HFFc6 (cell line): ENCODE results near the gene SKOR2. TPM values are rescaled to one million over a fixed set of nuclear protein-coding genes. Genes with fewer than 3 reads are reported as not detected.

Source experiments
- DNase-seq: peaks from one replicate; pipeline ENCODE4 v3.0.0-alpha.2; 2018
- H3K27ac Mint-ChIP-seq: 2 replicates; pipeline ENCODE4 v1.8.0; 2020; ENCODE audit warnings: mild to moderate bottlenecking, mixed read lengths
- H3K27me3 Mint-ChIP-seq: 2 replicates; pipeline ENCODE4 v1.8.0; 2021; ENCODE audit warnings: mild to moderate bottlenecking, moderate library complexity, mixed read lengths; ENCODE audit not compliant: insufficient read depth
- H3K36me3 Mint-ChIP-seq: 2 replicates; pipeline ENCODE4 v1.8.0; 2021; ENCODE audit warnings: low read depth, mixed read lengths
- H3K4me1 Mint-ChIP-seq: 2 replicates; pipeline ENCODE4 v1.8.0; 2020; ENCODE audit warnings: low read depth, mixed read lengths
- H3K4me3 Mint-ChIP-seq: 2 replicates; pipeline ENCODE4 v1.8.0; 2020; ENCODE audit warnings: mild to moderate bottlenecking, moderate library complexity, mixed read lengths
- H3K9me3 Mint-ChIP-seq: 2 replicates; pipeline ENCODE4 v1.8.0; 2020; ENCODE audit warnings: mild to moderate bottlenecking, mixed read lengths
- total RNA-seq, 6 experiments: library from RNA; stranded (reverse); fragmentation: NEBNext Ultra II Directional; extraction: Animal tissue kit (Norgen Biotek cat#: 25700); gene quantifications; 2 replicates in 1 of 6; 3 replicates in 5 of 6; pipeline ENCODE4 v1.2.3, GENCODE V29; 2021
- TF ChIP-seq, protein P1 (sequence below): fragments of 200-600 bp; sonication (generic); IDR thresholded peaks from 2 replicates; pipeline ENCODE4 v1.5.0; 2021; ENCODE audit warnings: antibody characterized with exemption, mild to moderate bottlenecking

Gene SKOR2
- total RNA-seq, 6 experiments from 2014 or later, result not detected

DNA sequence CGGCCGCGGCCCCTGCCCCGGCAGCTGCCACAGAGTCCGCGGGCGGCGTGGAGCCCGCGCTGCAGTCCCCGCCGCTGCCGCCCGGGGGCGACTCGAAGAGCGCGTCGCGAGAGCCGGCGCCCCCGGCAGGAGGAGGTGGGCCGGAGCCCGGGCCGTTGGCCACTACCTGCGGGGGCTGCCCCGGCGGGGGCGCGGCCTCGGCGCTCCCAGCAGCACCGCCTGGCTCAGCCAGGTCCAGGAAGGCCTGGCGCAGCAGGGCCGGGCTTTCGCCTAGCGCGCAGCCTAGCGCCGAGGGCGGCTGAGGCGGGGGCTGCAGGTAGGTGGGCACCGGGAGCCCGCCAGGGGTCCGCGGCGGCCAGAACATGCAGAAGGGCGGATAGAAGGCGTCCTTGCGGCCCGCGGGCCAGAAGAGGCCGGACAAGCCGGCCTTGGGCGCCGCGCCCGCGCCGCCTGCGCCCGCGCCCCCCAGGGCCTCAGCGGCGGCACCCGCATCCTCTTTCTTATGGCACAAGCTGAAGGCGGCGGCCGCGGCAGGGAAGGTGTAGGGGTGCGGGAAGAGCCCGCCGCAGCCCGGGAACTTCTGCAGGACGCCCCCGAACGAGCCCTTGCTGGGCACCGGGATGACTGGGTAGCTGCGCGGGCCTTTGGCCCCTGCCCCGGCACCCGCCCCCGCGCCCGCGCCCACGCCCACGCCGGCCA is 3.9 kb downstream of the SKOR2 start:
- TF ChIP-seq, protein P1, sequence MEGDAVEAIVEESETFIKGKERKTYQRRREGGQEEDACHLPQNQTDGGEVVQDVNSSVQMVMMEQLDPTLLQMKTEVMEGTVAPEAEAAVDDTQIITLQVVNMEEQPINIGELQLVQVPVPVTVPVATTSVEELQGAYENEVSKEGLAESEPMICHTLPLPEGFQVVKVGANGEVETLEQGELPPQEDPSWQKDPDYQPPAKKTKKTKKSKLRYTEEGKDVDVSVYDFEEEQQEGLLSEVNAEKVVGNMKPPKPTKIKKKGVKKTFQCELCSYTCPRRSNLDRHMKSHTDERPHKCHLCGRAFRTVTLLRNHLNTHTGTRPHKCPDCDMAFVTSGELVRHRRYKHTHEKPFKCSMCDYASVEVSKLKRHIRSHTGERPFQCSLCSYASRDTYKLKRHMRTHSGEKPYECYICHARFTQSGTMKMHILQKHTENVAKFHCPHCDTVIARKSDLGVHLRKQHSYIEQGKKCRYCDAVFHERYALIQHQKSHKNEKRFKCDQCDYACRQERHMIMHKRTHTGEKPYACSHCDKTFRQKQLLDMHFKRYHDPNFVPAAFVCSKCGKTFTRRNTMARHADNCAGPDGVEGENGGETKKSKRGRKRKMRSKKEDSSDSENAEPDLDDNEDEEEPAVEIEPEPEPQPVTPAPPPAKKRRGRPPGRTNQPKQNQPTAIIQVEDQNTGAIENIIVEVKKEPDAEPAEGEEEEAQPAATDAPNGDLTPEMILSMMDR, result peak; percentile 33; the same call in 1 of the 2 replicates
- peaks cover 27% of the 10 kb centered on the region for H3K27me3 Mint-ChIP-seq
- DNase-seq, result no peak
- H3K27ac Mint-ChIP-seq, result no peak overlapping the region
- no peak overlapping the region for H3K4me3 Mint-ChIP-seq
- H3K9me3 Mint-ChIP-seq, result no peaks in the 10 kb centered on the region; the same call in 1 of the 2 replicates
- H3K36me3 Mint-ChIP-seq, result peaks cover 5% of the 10 kb centered on the region; the same call in 1 of the 2 replicates
- H3K4me1 Mint-ChIP-seq, result no peaks in the 10 kb centered on the region

DNA sequence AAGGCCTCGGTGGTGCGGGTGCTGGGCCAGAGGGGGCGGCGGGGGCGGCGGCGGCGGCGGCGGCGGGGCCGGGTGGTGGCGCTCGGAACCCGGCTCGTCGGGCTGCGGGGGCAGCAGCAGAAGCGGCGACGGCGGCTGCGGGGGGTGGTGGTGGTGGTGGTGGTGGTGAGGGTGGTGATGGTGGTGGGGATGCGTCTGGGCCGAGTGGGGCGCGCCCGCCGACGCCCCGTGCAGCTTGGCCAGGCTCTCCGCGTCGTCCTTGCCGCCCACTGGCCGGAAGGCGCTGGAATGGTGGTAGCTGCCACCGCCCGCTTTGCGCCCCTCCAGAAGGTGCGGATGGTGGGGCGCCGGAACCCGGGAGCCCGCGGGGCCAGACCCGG is 4.4 kb downstream of the SKOR2 start:
- Mint-ChIP-seq H3K4me1 (no peaks in the 10 kb centered on the region), H3K27me3 (peaks cover 27% of the 10 kb centered on the region), H3K36me3 (peaks cover 5% of the 10 kb centered on the region; the same call in 1 of the 2 replicates), H3K27ac (no peak overlapping the region), H3K4me3 (no peak overlapping the region), H3K9me3 (no peaks in the 10 kb centered on the region; the same call in 1 of the 2 replicates)
- no peak for DNase-seq
- TF ChIP-seq, protein P1, result no peak

DNA sequence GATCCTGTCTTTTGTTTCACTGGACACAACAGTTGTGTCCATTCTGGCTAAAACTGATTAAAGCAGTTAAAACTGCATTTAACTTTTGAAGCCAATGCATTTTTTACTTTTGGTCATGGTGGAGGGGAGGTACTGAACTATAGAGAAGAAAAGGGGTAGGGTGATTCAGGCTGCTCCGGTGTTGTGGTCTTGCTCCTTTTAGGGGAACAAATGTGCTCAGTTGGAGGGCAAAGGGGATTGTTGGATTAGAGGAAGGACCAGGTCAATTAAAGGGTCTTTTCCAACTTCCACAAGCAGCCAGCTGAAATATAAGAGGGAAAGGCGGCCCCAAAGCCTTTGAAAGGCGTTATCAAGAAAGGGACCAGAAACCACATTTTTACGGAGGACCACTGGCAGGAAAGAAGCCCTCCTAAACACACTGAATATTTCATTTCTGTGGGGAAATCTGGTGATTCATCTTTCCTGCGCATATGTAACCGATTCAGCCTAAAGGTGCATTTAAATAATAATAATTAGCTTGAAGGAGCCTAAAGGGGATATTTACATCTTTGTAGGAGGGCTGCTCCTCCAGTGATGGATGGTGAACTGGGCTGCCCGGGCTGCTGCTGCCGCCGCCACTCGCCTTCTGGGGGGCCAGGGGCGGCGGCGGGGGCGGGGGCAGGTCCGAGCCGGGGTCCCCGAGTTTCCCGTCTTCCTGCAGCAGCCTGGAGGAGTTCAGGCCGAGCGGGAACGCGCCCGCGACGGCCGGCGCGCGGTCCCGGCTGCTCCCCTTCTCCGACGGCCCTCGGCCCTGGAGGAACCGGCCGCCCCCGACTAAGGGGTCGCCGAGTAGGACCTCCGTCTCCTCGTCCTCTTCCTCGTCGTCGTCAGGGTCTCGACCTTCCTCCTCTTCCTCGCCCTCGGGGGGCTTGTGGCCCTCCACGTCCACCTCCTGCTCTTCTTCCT is 5.2 kb downstream of the SKOR2 start:
- Mint-ChIP-seq H3K27me3 (peaks cover 25% of the 10 kb centered on the region), H3K36me3 (peaks cover 5% of the 10 kb centered on the region; the same call in 1 of the 2 replicates), H3K4me1 (no peaks in the 10 kb centered on the region), H3K4me3 (no peak overlapping the region), H3K9me3 (no peaks in the 10 kb centered on the region; the same call in 1 of the 2 replicates), H3K27ac (no peak overlapping the region)
- no peak for DNase-seq
- TF ChIP-seq, protein P1, result no peak

DNA sequence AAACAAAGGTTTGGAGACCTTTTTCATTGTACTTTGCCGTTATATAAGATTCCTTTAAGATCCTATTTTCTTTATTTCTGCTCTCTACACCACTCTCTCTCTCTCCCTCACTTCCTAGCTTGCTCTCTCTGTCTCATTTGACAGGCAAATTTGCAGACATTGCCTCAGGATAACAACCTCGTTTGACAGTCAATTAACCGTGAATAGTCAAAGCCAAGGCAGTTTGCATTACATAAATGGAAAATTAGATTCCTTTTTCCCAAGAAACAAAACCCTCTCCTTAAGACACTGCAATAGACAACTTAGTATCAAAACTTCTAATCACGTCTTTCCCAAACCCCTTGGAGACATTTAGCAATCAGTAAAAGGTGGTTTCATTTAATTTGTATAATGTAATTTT is 7.4 kb downstream of the SKOR2 start:
- TF ChIP-seq, protein P1, result no peak
- H3K4me1 Mint-ChIP-seq, result no peaks in the 10 kb centered on the region
- no peak overlapping the region for H3K27ac Mint-ChIP-seq
- DNase-seq, result no peak
- no peaks in the 10 kb centered on the region; the same call in 1 of the 2 replicates for H3K9me3 Mint-ChIP-seq
- peaks cover 15% of the 10 kb centered on the region for H3K27me3 Mint-ChIP-seq
- H3K36me3 Mint-ChIP-seq, result peaks cover 5% of the 10 kb centered on the region; the same call in 1 of the 2 replicates
- no peak overlapping the region for H3K4me3 Mint-ChIP-seq

DNA sequence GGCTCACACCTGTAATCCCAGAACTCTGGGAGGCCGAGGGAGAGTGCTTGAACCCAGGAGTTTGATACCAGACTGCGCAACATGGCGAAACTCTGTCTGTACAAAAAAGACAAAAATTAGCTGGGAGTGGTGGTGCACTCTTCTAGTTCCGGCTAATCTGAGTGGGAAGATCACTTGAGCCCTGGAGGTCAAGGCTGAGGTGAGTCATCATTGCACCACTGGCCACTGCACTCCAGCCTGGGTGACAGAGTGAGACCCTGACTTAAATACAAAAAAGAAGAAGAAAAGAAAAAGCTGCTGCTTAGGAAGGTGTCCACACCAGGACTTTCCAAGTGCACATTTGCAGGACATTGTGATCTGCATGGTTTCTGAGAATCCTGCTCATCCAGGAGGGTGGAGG is 16.4 kb downstream of the SKOR2 start:
- DNase-seq, result no peak
- H3K4me1 Mint-ChIP-seq, result no peaks in the 10 kb centered on the region
- H3K27ac Mint-ChIP-seq, result no peak overlapping the region
- no peaks in the 10 kb centered on the region for H3K9me3 Mint-ChIP-seq
- TF ChIP-seq, protein P1, result no peak
- H3K4me3 Mint-ChIP-seq, result no peak overlapping the region
- H3K27me3 Mint-ChIP-seq, result no peaks in the 10 kb centered on the region; the same call in 1 of the 2 replicates
- no peaks in the 10 kb centered on the region for H3K36me3 Mint-ChIP-seq
